GM08714 (cell line): ENCODE results near the gene FAM184A.

Experiments
- H3K4me3 ChIP-seq: fragments of 200-500 bp; sonication (Bioruptor generic); 2 replicates; pipeline ENCODE4 v1.5.1; 2014; ENCODE audit warnings: mild to moderate bottlenecking, low read length, inconsistent platforms
- ZNF274 ChIP-seq: IDR thresholded peaks from 2 replicates; pipeline ENCODE4 v1.6.1; 2012; ENCODE audit warnings: mild to moderate bottlenecking, low read depth, low read length

FAM184A gene

DNA sequence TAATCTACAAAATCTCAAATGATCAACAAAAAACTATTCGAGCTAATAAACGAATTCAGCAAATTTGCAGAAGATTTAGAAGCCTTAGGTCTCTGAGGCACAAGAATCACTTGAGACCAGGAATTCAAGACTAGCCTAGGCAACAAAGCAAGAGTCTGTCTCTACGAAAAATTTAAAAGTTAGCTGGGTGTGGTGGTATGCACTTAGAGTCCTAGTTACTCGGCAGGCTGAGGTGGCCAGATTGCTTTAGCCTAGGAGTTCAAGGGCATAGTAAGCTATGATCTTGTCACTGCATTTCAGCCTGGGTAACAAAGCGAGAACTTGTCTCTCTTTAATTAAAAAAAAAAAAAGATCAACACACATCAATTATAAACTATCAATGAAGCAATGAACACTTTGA is 34.2 kb downstream of the FAM184A start:
- H3K4me3 ChIP-seq = no peak overlapping the region
- TF ChIP-seq ZNF274 = no peak

DNA sequence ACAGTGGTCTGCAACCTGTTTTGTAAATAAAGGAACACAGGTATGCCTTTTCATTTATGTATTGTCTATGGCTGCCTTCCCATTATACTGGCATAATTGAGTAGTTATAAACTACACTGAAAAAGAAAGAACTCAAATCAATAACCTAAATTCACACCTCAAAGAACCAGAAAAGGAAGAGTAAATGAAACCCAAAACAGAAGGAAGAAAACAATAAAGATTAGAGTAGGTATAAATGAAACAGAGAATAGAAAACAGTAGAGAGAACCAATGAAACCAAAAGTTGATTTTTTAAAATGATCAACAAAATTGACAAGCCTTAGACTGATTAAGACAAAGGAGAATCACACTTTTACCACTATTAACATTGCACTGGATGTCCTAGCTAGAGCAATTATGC is 34.7 kb downstream of the FAM184A start:
- H3K4me3 ChIP-seq = no peak overlapping the region
- TF ChIP-seq ZNF274 = no peak

DNA sequence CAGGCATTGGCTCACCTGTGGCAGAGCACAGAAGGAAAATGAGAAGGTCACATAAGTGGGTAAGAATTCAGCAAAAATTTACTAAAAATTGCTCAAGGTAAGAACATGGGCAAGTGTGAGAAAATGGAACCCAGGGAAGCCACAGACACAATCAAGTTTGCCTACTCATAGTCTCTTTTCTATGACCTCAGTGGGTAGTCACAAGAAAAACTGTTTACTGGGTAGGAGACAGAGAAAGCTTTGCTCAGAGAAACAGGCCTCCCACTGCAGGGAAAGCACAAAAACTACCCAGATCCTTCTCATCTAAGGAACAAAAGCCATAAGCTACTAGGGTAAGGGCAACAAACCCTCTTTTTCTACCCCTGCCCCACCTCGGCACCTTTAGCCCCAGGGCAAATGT is 35.2 kb downstream of the FAM184A start:
- H3K4me3 ChIP-seq = no peak overlapping the region
- TF ChIP-seq ZNF274 = no peak

DNA sequence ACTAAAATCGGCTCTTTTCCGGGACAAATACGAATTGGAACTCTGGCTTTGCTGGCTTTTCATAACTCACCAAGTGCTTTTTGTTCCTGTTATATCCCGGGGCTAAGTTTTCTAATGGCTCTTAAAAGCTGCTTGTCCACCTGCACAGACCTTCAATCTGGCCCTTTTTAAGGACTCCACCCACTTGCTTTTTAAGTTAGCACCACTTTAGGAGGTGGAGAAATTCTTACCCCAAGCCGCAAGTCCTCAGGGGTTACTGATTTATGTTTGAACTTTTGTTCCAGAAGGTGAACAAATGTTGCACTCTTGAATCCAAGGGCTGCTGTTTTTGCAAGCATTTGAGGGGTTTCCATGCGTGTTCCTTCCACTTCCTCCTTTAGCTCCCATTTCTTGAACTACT is 37.8 kb downstream of the FAM184A start:
- no peak for TF ChIP-seq ZNF274
- H3K4me3 ChIP-seq = no peak overlapping the region

DNA sequence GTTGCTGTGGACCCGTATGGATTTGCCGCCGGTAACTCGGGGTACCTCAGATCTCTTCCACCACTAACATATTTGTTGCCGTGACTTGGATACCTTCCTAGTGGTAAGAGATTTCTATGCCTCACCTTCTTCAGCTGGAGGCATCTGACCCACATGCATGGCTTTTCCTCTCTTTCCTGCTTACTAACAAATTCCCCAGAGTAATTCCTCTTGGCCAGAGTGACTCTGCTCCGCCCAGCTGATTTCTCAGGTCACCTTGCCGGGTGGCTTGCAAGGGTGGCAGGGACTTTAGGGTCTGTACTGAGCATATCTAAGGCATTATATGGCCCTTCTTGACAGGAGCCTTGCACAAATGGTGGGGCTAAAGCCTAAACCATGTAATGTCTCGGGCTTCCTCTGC is 38.2 kb downstream of the FAM184A start:
- no peak overlapping the region for H3K4me3 ChIP-seq
- no peak for TF ChIP-seq ZNF274

DNA sequence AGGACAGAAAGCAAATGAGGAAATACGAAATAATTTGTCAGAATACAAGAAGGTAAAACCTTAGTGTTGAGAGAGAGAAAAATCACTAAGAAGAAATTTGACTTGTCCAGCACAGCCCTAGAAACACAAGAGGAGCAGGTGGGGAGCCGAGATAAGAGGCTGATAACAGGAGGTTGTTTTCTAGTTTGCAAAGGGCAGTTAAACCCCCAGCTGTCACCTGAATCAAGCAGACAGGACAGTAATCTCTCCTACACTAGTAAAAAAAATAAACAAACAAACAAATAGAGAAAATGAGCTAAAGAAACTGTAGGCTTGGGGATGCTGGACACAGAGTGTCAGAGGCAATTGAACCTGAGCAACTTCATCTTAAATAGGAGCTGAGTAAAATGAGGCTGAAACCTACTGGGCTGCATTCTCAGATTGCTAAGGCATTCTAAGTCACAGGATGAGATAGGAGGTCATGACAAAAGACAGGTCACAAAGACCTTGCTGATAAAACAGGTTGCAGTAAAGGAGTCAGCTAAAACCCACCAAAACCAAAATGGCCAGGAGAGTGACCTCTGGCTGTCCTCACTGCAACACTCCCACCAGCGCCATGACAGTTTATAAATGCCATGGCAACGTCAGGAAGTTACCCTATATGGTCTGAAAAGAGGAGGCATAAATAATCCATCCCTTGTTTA is 40.4 kb downstream of the FAM184A start:
- no peak overlapping the region for H3K4me3 ChIP-seq
- TF ChIP-seq ZNF274 = no peak

DNA sequence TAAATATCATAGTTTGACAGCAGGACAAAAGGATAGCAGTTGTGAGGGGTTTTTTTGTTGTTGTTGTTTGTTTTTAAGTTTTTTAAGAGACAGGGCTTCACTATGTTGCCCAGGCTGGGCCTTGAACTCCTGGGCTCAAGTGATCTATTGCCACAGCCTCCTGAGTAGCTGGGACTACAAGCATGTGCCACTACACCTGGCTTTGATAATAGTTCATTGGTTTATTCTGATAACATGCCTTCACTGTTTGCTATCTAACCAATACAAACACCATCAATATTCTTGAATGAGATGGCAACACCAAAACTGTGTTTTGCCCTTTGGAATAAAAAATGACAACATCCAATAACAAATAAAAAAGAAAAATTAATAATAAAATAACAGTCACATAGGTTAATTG is 41.2 kb downstream of the FAM184A start:
- no peak overlapping the region for H3K4me3 ChIP-seq
- TF ChIP-seq ZNF274 = no peak

DNA sequence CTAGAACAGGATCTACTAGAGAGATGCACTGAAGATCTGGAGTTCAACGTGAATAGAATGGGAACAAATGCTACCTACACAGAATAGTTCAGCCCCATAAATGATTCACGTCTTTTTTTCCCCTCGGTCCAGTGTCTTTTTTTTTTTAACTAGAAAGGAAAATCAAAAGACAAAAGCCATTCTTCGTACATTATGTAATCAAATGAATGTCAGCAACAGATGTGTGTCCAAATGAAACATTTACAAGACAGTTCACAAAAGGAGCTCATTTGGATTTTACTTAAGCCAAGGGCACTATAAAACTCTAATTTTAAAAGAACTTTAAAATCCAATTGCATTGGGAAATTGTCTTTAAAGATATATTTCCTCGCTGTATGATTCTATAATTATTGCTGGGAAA is 42.4 kb downstream of the FAM184A start:
- no peak overlapping the region for H3K4me3 ChIP-seq

DNA sequence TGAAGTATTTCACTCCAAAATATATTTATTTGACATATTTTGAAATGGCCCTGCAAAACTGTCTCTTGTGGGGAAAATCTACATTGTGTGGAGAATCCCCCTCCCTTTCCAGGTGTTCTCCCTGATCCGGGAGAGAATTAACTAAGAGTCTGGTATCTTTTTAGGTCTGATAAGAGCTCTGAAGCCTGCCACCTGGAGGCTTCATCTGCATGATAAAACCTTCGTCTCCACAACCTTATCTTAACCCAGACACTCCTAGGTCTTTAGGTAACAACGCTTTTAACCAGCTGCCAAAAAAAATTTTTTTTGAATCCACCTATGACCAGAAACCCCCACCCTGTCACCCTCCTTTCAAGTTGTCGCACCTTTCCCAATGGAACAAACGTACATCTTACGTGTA is 43.0 kb downstream of the FAM184A start:
- no peak overlapping the region for H3K4me3 ChIP-seq
- no peak for TF ChIP-seq ZNF274

More for the DNA sequence above, 42.4 kb downstream of the FAM184A start:
- no peak for TF ChIP-seq ZNF274

DNA sequence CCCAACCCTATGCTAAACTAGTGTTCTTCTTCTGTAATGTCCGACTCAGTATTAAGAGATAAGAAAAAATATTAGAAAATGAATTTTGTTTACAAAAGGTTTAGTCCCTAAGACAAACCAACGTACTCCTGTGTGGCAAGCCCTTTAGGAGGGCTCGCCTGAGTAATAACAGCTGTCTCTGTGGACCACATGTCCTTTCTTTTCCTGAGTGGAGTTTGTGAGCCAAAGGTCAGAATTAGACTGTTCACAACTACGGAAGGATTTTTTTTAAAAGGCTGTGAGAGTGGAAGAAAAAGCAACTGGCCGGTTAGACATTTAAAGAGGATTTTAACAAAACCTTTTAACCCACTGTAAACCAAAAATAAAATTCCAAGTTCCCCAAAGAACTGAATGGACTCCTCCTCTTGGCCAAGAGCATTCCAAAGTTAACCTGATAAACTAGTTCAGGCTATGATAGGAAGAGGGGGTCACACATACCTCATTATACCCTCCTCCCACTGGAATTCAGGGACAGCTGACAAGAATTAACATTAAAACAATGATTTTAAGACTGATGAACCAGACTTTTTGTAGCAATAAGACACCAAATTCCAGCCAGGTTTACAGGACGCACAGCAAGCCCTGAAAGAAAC is 43.5 kb downstream of the FAM184A start:
- H3K4me3 ChIP-seq = no peak overlapping the region
- TF ChIP-seq ZNF274 = no peak

DNA sequence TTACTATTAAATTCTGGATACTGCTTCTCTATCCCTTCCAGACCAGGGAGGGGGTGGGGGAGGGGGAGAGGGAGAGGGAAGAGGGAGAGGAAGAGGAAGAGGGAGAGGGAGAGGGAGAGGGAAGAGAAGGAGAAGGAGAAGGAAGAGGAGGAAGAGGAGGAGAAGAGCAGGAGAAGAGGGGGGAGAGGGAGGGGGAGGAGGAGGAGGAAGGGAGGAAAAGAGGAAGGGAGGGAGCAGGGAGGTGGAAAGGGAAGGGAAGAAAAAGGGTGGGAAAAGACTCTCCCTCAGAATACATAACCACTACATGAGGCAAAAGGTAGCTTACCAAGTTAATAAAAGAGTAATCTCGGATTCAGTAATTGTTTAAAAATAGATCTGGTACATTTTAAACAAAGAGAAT is 46.0 kb downstream of the FAM184A start:
- no peak for TF ChIP-seq ZNF274
- H3K4me3 ChIP-seq = no peak overlapping the region

DNA sequence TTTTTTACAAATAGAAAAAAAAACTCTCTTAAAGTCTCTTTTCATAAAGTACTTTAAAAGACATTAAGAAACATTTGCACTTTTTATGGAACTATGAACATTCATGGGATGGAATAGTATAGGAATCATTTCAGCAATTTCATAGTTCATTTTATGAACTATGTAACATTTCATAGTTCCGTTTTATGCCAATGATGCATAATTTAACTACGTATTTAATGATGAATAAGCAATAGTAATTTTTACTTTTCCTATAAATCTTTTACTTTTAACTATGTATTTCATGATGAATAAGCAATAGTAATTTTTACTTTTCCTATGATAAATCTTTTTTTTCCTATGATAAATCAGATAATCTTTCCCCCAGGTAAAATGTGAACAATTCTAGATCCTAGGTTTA is 47.7 kb downstream of the FAM184A start:
- TF ChIP-seq ZNF274 = no peak

DNA sequence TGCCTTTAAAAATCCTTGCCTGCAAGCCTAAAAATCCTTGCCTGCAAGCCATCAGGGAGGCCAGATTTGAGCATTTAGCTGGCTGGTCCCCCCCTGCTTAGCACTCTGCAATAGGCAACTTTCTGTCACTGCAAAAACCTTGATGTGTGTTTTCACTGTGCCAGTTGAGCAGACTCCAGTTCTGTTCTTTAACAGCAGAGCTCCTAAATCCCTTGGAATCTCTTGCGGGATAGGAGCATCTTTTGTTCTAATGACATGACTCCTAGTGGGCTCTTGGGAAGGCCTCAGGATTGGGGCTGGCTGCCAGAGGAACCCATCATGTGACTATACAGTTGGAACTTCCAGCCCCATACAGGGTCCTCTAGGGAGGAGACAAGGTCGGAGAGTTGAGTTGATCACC is 50.4 kb downstream of the FAM184A start:
- no peak overlapping the region for H3K4me3 ChIP-seq
- TF ChIP-seq ZNF274 = no peak

More for the DNA sequence above, 47.7 kb downstream of the FAM184A start:
- no peak overlapping the region for H3K4me3 ChIP-seq

DNA sequence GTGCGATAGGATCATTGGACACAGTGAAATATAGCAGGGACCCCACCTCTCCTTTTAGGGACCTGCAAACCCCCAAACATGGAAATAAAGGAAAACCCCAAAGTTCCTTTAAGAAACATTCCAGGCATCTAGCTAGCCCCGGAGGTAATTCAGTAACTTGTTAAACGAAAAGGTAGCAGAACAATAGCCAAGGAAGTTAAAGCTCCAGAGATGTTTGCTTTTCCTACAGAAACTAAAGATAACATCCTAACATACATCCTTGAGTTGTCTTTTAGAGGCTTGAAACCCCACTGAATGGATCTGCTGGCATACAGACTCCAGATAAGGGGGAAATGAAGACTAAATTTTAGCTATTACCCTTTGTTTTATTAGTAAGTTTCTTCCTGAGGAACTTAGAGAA is 51.0 kb downstream of the FAM184A start:
- no peak overlapping the region for H3K4me3 ChIP-seq
- no peak for TF ChIP-seq ZNF274

DNA sequence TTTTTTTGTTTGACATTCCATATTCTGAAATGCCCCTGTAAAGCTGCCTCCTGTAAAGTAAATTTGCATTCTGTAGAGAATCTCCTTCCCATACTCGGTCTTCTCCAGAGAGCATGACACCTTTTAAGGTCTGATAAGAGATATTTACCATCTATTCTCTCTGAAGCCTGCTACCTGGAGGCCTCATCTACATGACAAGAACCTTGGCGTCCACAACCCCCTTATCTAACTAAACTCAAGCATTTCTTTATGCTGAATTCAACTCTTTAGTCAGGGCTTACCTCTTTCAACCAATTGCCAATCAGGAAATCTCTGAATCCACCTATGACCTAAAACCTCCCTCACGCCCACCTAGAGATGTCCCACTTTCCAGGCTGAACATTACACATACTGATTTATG is 51.6 kb downstream of the FAM184A start:
- H3K4me3 ChIP-seq = no peak overlapping the region
- no peak for TF ChIP-seq ZNF274

DNA sequence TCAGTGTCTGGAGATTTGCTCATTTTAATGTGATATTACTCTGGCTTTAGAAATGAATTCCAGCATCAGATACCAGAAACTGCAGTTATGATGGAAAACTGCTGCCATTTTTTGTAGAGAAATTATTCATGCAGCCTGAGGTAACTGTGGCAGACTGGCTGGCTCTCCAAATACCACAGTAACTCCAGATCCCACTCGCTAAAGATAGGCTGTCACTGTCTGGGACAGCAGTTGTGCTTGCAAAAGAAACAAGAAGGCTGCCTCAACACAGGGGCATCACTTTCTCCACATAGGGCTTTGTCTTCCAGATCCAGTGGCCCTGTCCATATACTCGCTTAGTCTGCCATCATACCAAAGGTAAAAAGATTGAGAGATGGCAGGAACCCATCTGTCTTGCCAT is 52.7 kb downstream of the FAM184A start:
- no peak for TF ChIP-seq ZNF274

DNA sequence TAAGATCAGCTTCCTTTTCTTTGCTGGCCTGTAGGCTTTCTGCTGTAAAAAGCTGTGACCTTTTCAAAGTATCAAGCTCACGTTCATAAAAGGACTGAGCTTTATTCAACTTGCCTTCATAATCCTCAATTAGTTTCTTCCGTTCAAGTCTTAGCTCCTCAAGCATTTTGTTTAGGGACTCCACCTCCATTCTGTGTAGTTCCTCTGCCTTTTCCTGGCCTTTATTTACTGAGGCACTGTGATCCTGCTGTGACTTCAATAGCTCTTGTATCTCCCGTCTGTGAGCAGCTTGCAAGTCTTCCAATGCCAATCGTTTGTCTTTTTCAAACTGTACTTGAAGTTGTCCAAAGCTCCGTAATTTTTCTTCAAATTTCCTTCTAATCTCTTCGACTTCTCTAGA is 54.4 kb downstream of the FAM184A start:
- TF ChIP-seq ZNF274 = no peak
- H3K4me3 ChIP-seq = no peak overlapping the region

More for the DNA sequence above, 52.7 kb downstream of the FAM184A start:
- H3K4me3 ChIP-seq = no peak overlapping the region
